GM12892 (cell line): ENCODE data around the gene SLC1A4.

Experiments used
- POLR2A ChIP-seq: IDR thresholded peaks from 2 replicates; pipeline ENCODE4 v1.6.1; 2011; ENCODE audit warnings: low read depth, low read length, control low read depth
- POLR2AphosphoS5 ChIP-seq: IDR thresholded peaks from 2 replicates; pipeline ENCODE4 v1.6.1; 2011; ENCODE audit warnings: low read depth, low read length, control low read depth

- TF ChIP-seq POLR2A (no peak), POLR2AphosphoS5 (no peak)
These were observed 1.7 kb downstream of the SLC1A4 start for GRCh38 chr2:64990876-64991275.
